HG03378 (cell line): ENCODE results near the gene XPO6.

Experiments used
- ATAC-seq: cut with Tn5 transposase; IDR thresholded peaks from one replicate; pipeline ENCODE4 v1.9.1; 2021; ENCODE audit warnings: mild to moderate bottlenecking, moderate library complexity; ENCODE audit not compliant: unreplicated experiment

XPO6 gene

DNA sequence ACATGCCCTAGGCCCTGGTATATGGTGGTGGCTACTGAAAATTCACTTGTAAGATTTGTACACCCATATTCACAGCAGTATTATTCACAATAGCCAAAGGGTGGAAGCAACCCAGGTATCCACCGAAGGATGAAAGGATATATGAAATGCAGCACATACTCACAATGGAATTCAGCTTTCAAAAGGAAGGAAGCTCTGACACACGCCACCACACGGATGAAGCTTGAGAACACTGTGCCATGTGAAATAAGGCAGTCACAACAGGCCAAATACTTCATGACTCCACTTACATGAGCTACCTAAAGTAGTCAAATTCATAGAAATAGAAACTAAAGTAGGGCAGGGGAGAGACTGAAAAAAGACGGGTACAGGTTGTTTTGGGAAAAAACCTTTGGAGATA is 2.9 kb downstream of the XPO6 start:
- no peak for ATAC-seq

- ATAC-seq: no peak
Observed at GRCh38 chr16:28208131-28208530, 3.6 kb downstream of the XPO6 start.

DNA sequence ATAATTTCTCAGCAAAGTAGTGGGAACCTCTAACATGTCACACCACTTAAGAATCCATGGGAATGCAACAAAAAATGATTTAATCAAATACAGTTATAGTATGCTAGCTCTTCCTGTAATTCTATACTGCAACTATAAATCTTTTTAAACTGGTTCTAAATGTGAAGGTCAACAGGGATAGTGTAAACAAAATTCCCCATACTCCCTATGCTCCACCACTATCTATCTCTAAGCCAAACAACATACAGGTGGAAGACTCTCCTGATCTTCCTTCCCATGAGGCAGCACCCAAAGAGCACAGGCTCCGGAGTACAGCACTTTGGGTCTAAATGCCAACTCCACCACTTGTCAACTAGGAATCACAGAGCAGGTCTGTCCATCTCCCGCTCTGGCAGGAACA is 4.4 kb downstream of the XPO6 start:
- no peak for ATAC-seq

DNA sequence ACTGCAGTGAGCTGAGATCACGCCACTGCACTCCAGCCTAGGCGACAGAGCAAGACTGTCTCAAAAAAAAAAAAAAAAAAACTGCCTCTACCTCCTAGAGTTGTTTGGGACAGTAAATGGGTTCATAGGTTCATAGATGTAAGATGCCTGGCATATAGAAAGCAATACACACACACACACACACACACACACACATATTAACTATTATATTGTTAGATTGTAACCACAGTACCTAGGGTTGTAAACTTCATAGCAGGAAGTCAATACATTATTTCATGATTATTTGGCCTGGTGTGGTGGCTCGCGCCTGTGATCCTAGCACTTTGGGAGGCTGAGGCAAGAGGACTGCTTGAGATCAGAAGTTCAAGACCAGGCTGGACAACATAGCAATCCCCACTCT is 5.8 kb downstream of the XPO6 start:
- ATAC-seq: no peak

DNA sequence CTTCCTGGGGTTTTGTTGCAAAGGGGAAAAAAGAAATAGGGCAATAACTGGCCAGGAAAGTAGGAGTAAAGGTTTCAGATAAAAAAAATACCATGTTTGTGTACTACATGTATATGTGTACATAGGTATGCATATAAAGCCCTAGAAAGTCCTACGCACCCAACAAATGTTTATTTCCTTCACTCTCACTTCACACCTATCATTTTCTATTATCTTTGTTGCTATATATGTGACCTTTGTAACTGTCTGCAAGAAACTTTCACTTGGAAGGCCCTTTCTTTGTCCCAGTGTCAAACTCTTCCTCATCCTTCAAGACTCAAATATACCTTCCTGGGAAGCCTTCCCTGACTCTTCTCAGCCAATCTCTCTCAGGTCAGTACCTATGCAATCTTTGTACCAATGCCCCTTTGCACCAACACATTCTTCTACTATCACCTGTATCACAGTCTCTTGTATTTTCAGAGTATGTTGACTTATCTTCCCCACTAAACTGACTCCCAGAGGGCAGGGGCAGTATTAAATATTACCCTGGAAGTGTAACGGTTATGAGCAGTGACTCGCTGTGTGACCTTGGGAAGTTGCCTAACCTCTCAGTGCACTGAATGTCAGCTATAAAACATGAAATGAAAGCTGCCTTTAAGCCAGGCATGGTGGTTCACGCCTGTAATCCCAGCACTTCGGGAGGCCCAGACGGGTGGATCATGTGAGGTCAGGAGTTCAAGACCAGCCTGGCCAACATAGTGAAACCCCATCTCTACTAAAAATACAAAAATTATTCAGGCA is 6.5 kb downstream of the XPO6 start:
- no peak for ATAC-seq

DNA sequence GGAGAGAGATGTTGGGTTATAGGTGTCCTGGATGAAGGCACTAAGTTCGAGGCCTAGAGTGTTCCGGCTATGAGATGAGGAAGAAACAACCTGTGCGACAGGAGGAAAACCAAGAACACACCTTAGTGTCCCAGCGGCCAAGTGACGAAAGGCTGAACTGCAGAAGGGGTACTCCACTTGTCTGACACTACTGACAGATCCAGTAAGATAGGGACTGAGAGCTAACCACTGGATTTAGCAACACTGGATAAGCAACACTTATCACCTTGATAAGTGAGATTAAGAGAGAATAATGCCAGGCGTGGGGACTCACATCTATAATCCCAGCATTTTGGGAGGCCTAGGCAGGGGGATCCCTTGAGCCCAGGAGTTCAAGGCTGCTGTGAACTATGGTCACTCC is 7.1 kb downstream of the XPO6 start:
- ATAC-seq: no peak

DNA sequence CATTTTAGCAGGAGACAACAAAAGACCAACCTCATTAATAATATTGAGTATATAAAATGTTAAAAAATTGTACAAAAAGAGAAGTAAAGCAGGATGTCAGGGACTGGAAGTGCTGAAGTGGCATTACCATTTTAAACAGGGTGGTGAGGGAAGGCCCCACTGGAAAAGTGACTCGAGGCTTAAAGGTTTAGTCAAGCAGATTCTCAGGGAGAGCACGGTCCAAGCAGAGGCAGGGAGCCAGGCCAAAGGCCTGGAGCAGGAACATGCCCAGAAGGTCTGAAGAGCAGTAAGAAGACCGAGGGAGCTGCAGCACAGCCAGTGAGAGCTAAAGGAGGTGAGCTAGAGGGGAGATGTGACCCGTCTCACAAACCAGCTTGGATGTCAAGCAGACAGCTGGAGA is 7.6 kb downstream of the XPO6 start:
- no peak for ATAC-seq

GRCh38 chr16:28202147-28202746 is 9.5 kb downstream of the XPO6 start:
- no peak for ATAC-seq

- ATAC-seq: no peak
Observed at GRCh38 chr16:28200661-28201060, 11.1 kb downstream of the XPO6 start.

DNA sequence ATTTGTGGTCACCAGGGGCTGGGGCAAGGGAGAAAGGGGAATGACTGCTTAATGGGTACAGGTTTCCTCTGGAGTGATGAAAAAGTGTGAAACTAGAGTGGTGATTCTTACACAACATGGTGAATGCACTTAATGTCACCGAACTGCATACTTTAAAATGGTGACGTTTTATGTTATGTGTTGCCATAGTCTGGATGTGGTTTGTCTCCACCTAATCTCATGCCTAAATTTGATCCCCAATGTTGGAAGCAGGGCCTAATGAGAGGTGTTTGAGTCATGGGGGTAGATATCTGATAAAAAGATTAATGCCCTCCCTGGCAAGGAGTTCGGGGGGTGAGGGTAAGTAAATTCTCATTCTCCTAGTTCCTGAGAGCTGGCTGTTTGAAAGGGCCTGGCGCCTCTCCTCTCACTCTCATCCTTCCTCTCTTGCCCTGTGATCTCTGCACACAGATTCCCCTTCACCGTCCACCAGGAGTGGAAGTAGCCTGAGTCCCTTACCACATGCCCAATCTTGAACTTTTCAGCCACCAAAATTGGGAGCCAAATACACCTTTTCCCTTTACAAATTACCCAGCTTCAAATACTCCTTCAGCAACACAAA is 15.3 kb downstream of the XPO6 start:
- no peak for ATAC-seq

DNA sequence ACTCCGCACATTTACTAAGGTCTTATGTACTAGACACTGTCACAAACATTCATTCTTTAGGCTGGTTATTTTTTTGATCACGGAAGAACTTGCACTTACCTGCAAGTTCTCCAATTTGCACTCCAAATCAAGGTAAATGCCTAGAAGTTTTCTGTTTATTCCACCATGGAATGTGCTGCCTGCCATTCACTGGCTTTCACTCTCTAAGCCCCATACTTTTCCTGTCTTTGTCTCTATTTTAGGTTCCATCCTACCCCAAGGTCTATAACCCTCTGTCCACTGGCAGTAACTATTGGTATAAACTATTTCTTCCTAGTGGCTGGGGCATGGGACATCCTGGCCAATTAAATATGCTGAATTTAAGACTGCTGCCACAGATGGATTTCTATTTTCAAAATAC is 15.9 kb downstream of the XPO6 start:
- no peak for ATAC-seq

DNA sequence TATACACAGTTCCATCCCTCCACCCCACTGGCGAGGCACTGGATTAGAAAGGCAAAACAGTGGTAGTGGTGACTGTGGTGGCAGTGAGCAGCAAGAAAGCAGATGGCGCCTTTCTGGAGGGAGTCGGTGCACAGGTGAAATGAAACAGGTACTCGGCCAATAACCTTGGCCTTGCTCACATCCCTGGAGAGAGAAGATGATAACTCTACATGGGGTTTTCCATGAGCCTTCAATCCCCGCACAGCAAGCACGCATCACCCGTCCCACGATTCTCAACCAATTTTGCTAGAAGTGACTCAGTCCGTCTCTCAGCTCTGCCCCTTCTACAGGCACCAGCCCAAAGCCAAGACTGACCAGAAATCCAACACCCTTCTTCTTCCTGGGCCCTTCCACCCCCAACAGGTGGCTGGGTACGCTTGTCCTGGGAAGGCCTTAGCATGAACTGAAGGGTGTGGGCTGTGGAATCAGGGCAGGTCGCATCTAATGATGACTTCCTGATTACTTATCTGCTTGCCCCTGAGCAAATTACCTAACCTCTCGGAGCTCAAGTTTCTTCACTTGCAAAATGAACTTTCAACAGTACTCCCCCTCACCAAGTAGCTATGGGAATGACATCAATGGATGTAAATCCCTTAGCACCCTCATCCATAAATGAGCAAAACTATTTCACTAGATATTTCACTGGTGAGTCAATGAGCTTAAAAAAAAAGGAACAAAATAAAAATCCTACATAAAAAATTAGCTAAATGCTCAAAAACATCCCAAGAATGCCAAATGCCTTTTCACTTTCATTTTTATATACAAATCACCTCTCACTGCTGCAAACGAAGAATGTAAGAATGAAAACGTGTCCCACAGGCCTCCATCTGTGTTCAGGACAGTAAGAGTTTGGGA is 18.0 kb downstream of the XPO6 start:
- peak; percentile 35 for ATAC-seq

DNA sequence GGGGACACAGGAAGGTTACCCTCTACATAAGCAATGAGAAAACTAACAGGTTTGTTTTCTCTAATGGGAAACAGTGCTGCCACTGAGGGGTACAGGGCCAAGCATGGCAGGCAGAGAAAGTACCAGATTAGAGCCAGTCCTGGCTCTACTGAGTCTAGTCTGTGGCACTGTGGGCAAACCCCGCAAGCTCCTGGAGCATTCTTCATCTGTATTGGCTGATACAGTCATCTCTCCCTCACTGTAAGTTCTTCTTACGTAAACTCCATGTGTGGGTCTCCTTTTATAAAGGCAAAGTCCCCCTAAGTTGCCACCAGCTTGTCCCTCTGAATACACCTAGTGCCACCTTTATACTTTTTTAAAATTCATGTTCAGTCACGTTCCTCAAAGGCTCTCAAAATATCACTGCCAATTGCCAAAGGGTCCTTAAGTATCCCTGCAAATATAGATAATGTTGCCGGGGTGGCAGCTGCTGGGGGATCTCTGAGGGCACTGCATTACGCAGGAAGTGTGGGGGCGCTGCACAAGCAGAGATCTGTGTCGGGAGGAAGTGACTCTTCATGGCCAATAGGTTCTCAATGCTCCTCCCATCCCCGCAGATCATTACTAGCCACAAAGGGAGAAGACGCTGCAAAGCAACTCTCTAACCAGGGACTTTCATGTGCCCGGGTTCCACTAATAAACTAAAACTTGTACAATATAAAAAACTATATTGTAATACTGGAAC is 18.8 kb downstream of the XPO6 start:
- peak; percentile 53 for ATAC-seq

GRCh38 chr16:28191364-28191960 is 20.3 kb downstream of the XPO6 start:
- no peak for ATAC-seq

GRCh38 chr16:28189245-28189644 is 22.5 kb downstream of the XPO6 start:
- ATAC-seq: no peak

- peak; percentile 70 for ATAC-seq
Observed at GRCh38 chr16:28188085-28188916, 23.5 kb downstream of the XPO6 start.

DNA sequence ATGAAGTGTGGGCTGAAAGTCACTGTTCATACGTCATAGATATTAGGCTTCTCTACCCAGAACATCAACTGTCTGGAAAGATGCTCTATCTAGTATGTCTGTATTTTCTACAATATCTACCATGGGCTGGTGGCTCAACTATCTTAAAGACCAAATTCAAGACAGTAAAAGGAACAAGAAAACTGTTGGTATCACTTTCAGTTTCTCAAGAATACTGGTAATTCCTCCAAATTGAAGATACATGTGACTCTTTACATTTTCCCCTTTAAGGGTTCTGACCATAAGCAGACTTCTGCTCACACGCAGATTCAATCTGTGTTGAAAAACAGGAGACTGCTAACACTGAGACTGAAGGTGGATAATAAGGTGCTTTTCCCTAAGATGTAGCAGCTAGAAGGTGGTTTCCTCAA is 24.2 kb downstream of the XPO6 start:
- ATAC-seq: peak; percentile 52

DNA sequence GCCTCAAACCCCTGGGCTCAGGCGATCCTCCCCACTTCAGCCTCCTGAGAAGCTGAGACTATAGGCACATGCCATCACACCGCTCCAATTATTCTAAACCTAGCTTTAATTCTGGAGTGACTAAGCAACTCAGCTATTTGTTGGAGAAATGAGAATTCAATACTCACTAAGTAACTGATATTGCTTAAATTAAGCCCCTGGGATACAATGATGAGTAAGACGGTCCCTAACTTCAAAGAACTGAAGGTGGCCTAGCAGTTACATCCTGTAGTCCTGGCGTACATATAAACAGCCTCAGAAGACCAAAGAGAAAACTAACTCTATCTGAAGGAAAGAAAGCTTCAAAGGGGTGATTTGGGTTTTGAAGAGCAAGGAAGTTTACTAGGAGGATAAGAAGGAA is 25.0 kb downstream of the XPO6 start:
- ATAC-seq: no peak

DNA sequence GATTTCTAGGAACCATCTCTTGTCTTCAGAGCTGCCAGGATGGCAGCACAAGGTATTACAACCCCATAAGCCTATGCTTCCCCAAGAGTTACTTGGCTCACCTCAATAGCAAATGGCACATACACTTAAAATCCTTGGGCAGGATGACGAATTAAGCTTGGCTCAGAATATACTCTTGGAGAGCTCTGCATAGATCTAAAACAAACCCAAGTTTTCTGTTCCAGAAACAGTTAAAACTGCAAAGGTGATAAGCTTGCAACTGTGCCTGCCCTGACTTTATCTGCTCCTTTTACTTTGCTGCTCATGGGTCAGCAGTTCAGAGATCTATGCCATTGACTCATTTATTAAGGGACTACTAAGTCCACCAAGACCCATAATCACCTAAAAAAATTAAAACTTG is 26.1 kb downstream of the XPO6 start:
- ATAC-seq: no peak
